Measurements from ENCODE around the gene ARHGAP26.
A peak's percentile ranks its signal among the peaks of the same experiment; 100 is the strongest.

The ARHGAP26 gene

GRCh38 chr5:142810743-142811290 is 40.6 kb downstream of the ARHGAP26 start:
- no peak for DNase-seq (ENCODE audit: low read depth in 4 of 4, low spot score in 1 of 4)

- DNase-seq (ENCODE audit: low read depth in 4 of 4, low spot score in 1 of 4) = no peak
Observed at GRCh38 chr5:142811866-142812557, 41.8 kb downstream of the ARHGAP26 start.

- DNase-seq (ENCODE audit: low read depth in 4 of 4, low spot score in 1 of 4) = no peak
Observed at GRCh38 chr5:142813220-142813619, 43.0 kb downstream of the ARHGAP26 start.

- DNase-seq (ENCODE audit: low read depth in 4 of 4, low spot score in 1 of 4) = no peak
Observed at GRCh38 chr5:142814122-142814521, 43.9 kb downstream of the ARHGAP26 start.

- no peak for DNase-seq (ENCODE audit: low read depth in 4 of 4, low spot score in 1 of 4)
Observed at GRCh38 chr5:142815469-142815868, 45.3 kb downstream of the ARHGAP26 start.

GRCh38 chr5:142816531-142817430 is 46.6 kb downstream of the ARHGAP26 start:
- no peak for DNase-seq (ENCODE audit: low read depth in 4 of 4, low spot score in 1 of 4)

GRCh38 chr5:142817949-142818431 is 47.8 kb downstream of the ARHGAP26 start:
- no peak for DNase-seq (ENCODE audit: low read depth in 4 of 4, low spot score in 1 of 4)

- no peak for DNase-seq (ENCODE audit: low read depth in 4 of 4, low spot score in 1 of 4)
Observed at GRCh38 chr5:142819292-142819691, 49.1 kb downstream of the ARHGAP26 start.

GRCh38 chr5:142819825-142820224 is 49.6 kb downstream of the ARHGAP26 start:
- DNase-seq (ENCODE audit: low read depth in 4 of 4, low spot score in 1 of 4) = no peak

GRCh38 chr5:142820447-142820846 is 50.3 kb downstream of the ARHGAP26 start:
- no peak for DNase-seq (ENCODE audit: low read depth in 4 of 4, low spot score in 1 of 4)

- DNase-seq (ENCODE audit: low read depth in 4 of 4, low spot score in 1 of 4) = no peak
Observed at GRCh38 chr5:142821034-142821732, 51.0 kb downstream of the ARHGAP26 start.

GRCh38 chr5:142821733-142822487 is 51.7 kb downstream of the ARHGAP26 start:
- peak in 1 of 4 experiments; percentile 5 for DNase-seq (ENCODE audit: low read depth in 4 of 4, low spot score in 1 of 4)

- no peak for DNase-seq (ENCODE audit: low read depth in 4 of 4, low spot score in 1 of 4)
Observed at GRCh38 chr5:142823126-142823525, 52.9 kb downstream of the ARHGAP26 start.

- no peak for DNase-seq (ENCODE audit: low read depth in 4 of 4, low spot score in 1 of 4)
Observed at GRCh38 chr5:142823806-142824205, 53.6 kb downstream of the ARHGAP26 start.

- DNase-seq (ENCODE audit: low read depth in 4 of 4, low spot score in 1 of 4) = no peak
Observed at GRCh38 chr5:142824391-142824790, 54.2 kb downstream of the ARHGAP26 start.

- no peak for DNase-seq (ENCODE audit: low read depth in 4 of 4, low spot score in 1 of 4)
Observed at GRCh38 chr5:142825378-142826089, 55.4 kb downstream of the ARHGAP26 start.

- no peak for DNase-seq (ENCODE audit: low read depth in 4 of 4, low spot score in 1 of 4)
Observed at GRCh38 chr5:142826093-142826492, 55.9 kb downstream of the ARHGAP26 start.

GRCh38 chr5:142826741-142827492 is 56.7 kb downstream of the ARHGAP26 start:
- no peak for DNase-seq (ENCODE audit: low read depth in 4 of 4, low spot score in 1 of 4)

- no peak for DNase-seq (ENCODE audit: low read depth in 4 of 4, low spot score in 1 of 4)
Observed at GRCh38 chr5:142827934-142828576, 57.9 kb downstream of the ARHGAP26 start.
